ENCODE measurements around the gene AGAP1. TPM values are rescaled to one million over a fixed set of nuclear protein-coding genes. Genes with fewer than 3 reads are reported as not detected.

The AGAP1 gene
- total RNA-seq, 3 donors from 2014 or later (not counting 1 experiment from before 2014, with no cell fraction given) = 42.0 to 56.4 (median 45.7) TPM

DNA sequence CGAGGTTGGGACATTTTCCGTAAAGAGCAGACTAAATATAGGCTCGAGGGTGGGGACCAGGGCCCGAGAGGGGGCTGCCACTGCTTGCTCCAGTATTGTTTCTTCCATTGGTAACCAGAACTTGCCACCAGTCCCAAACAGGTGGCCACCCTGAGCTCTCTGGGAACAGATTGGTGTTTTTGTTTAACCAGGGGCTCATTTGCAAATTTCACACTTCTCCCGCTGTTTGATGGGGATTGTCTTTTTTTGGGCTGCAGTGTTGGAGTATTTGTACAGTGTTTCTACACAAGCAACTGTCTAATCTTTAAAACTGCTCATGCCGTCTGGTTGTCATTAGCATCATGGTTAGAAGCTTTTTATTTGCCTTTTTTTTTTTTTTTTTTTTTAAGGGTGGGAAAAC is 8.5 kb downstream of the AGAP1 start:
- peaks cover 42 to 55% of the 10 kb centered on the region in 2 donors for H3K27me3 Mint-ChIP-seq (ENCODE audit: low read depth in 2 of 2)
- Histone ChIP-seq H3K4me3 (ENCODE audit: low read length) (no peak overlapping the region), H3K27ac (ENCODE audit: low read length) (no peak overlapping the region), H3K9me3 (ENCODE audit: control insufficient read depth, insufficient read depth, low read length) (no peaks in the 10 kb centered on the region), H3K4me1 (ENCODE audit: control insufficient read depth, insufficient read depth, low read length) (no peaks in the 10 kb centered on the region), H3K27me3 (ENCODE audit: control insufficient read depth, insufficient read depth, low read length) (peaks cover 6% of the 10 kb centered on the region), H3K36me3 (ENCODE audit: control insufficient read depth, insufficient read depth, low read length) (no peaks in the 10 kb centered on the region)
- no peak overlapping the region for H3K4me3 Mint-ChIP-seq
- peaks cover 4 to 14% of the 10 kb centered on the region in 2 donors for H3K4me1 Mint-ChIP-seq
- DNase-seq (no peak), ATAC-seq (no peak)
- WGBS (ENCODE audit: insufficient coverage) = 21% methylated on average over 5 of the region's 6 CpGs
- no peak overlapping the region for H3K27ac Mint-ChIP-seq
- no peak for TF ChIP-seq CTCF (IDR thresholded peaks at IDR 0.05)
- intact Hi-C loops (cut with micrococcal nuclease) = no loop called here
- H3K36me3 Mint-ChIP-seq = no peaks in the 10 kb centered on the region
- no peaks in the 10 kb centered on the region for H3K9me3 Mint-ChIP-seq

DNA sequence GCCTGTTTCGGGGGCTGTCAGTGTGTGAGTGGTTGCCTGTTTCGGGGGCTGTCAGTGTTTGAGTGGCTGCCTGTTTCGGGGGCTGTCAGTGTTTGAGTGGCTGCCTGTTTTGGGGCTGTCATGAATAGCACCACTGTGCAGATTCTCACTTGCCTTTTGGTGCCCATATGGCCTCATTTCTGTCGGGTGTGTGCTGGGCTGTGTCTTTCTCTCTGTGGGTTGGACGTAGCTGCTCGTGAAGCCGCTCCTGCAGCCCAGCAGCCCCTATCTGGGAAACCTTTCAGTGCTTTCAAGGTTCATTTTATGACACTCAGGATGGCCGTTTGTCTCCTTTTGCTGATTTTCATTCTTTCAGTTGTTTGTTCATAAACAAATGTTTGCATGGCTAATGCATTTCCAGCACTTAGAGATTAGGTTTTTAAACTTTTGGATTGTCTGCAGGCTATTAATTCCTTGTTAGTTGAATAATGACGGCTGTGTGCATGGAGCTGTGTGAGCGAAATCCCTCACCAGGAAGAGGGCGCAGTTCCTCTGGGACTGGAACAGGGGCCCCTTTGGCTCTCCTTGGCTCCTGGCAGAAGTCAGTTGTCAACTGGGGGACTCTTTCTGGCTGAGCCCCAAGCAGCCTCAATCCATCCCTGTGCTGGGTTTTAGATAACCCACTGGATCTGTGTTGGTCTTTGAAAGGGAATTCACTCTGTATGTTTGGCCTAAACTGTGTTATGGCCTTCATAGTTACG is 10.8 kb downstream of the AGAP1 start:
- WGBS (ENCODE audit: insufficient coverage) = 67% methylated on average over 12 of the region's 12 CpGs
- H3K4me3 ChIP-seq (ENCODE audit: low read length) = no peak overlapping the region
- intact Hi-C loops (cut with micrococcal nuclease) = no loop called here
- ATAC-seq (no peak), DNase-seq (no peak)
- no peaks in the 10 kb centered on the region for H3K9me3 ChIP-seq (ENCODE audit: control insufficient read depth, insufficient read depth, low read length)
- Mint-ChIP-seq H3K4me1 (peaks cover 4 to 14% of the 10 kb centered on the region in 2 donors), H3K9me3 (no peaks in the 10 kb centered on the region), H3K27me3 (ENCODE audit: low read depth in 2 of 2) (peaks cover 43 to 49% of the 10 kb centered on the region in 2 donors), H3K27ac (no peak overlapping the region), H3K4me3 (no peak overlapping the region), H3K36me3 (no peaks in the 10 kb centered on the region)
- peaks cover 6% of the 10 kb centered on the region for H3K27me3 ChIP-seq (ENCODE audit: control insufficient read depth, insufficient read depth, low read length)
- H3K4me1 ChIP-seq (ENCODE audit: control insufficient read depth, insufficient read depth, low read length) = no peaks in the 10 kb centered on the region
- H3K27ac ChIP-seq (ENCODE audit: low read length) = no peak overlapping the region
- no peaks in the 10 kb centered on the region for H3K36me3 ChIP-seq (ENCODE audit: control insufficient read depth, insufficient read depth, low read length)
- TF ChIP-seq CTCF (IDR thresholded peaks at IDR 0.05) = no peak

- intact Hi-C loops (cut with micrococcal nuclease) = no loop called here
- Mint-ChIP-seq H3K27me3 (ENCODE audit: low read depth in 2 of 2) (peaks cover 38 to 43% of the 10 kb centered on the region in 2 donors), H3K36me3 (no peaks in the 10 kb centered on the region), H3K27ac (no peak overlapping the region), H3K4me3 (no peak overlapping the region), H3K9me3 (no peaks in the 10 kb centered on the region), H3K4me1 (peaks cover 4 to 14% of the 10 kb centered on the region in 2 donors)
- Histone ChIP-seq H3K27ac (ENCODE audit: low read length) (no peak overlapping the region), H3K36me3 (ENCODE audit: control insufficient read depth, insufficient read depth, low read length) (no peaks in the 10 kb centered on the region), H3K27me3 (ENCODE audit: control insufficient read depth, insufficient read depth, low read length) (peaks cover 6% of the 10 kb centered on the region), H3K4me3 (ENCODE audit: low read length) (no peak overlapping the region), H3K9me3 (ENCODE audit: control insufficient read depth, insufficient read depth, low read length) (no peaks in the 10 kb centered on the region), H3K4me1 (ENCODE audit: control insufficient read depth, insufficient read depth, low read length) (no peaks in the 10 kb centered on the region)
- DNase-seq = no peak
- ATAC-seq = no peak
- TF ChIP-seq CTCF (IDR thresholded peaks at IDR 0.05) = no peak
- 58% methylated on average over 6 of the region's 7 CpGs for WGBS (ENCODE audit: insufficient coverage)
Measured at GRCh38 chr2:235505181-235505741, 11.4 kb downstream of the AGAP1 start.

Data from natural killer cell (primary cell).